ENCODE measurements around the gene ZNF385B.

GRCh38 chr2:179461420-179461819 lies 400.0 kb downstream of the ZNF385B start:
- no peak for TF ChIP-seq CTCF (IDR thresholded peaks at IDR 0.05)
- no peak for TF ChIP-seq POLR2A (IDR thresholded peaks at IDR 0.05)

Measured in heart left ventricle (tissue), 13 donors.